Vagina (tissue), 2 donors: ENCODE measurements around the gene FAM131C.

Source experiments
- POLR2A ChIP-seq, 2 donors: fragments of 450-650 bp; IDR thresholded peaks; one replicate each; pipeline ENCODE4 v1.6.1; 2017; ENCODE audit warnings: antibody characterized with exemption in 2 of 2, mild to moderate bottlenecking in 2 of 2, moderate library complexity in 2 of 2
- TF ChIP-seq, protein P1 (sequence below), 3 experiments: fragments of 450-650 bp in 2 of 3; fragments of 200-600 bp in 1 of 3; sonication (generic) in 1 of 3; IDR thresholded peaks; one replicate each; pipeline ENCODE4 v1.5.1; 2017 to 2019; ENCODE audit warnings: antibody characterized with exemption in 3 of 3, mild to moderate bottlenecking in 2 of 3, moderate library complexity in 2 of 3

DNA sequence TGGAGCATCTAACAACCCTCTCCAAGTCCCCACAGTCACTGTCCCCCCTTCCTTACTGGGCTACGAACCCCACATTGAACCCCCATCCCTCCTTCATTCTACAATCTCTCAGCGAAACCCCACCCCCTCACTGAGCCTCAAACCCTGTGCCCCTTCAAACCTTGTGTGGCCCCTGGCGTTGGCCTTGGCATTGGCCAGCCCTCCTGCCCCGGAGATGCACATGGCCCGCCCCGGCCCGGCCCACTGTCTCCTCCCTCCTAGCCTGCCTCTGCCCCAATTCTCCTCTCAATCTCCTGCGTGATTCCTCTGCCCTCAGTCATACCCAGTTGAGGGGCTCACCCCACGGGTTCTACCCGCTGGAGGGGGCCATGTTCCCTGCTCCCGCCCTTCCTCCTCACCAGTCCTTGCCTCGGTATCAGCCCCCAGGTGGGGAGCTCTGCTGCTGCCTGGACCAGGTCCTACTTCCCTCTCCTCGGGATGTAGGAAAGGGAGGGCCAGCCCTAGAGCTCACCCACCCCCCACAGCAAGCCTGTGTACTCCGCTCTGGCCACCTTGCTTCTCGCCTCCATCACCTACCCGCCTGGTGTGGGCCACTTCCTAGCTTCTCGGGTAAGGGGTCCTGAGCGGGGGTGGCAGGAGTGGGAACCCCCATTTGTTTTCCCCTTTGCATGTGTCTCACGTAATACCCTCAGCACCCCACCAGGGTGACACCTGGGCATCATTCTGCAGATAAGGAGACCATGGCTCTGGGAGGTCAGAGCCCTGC lies 45.0 kb downstream of the FAM131C start:
- TF ChIP-seq, protein P1, sequence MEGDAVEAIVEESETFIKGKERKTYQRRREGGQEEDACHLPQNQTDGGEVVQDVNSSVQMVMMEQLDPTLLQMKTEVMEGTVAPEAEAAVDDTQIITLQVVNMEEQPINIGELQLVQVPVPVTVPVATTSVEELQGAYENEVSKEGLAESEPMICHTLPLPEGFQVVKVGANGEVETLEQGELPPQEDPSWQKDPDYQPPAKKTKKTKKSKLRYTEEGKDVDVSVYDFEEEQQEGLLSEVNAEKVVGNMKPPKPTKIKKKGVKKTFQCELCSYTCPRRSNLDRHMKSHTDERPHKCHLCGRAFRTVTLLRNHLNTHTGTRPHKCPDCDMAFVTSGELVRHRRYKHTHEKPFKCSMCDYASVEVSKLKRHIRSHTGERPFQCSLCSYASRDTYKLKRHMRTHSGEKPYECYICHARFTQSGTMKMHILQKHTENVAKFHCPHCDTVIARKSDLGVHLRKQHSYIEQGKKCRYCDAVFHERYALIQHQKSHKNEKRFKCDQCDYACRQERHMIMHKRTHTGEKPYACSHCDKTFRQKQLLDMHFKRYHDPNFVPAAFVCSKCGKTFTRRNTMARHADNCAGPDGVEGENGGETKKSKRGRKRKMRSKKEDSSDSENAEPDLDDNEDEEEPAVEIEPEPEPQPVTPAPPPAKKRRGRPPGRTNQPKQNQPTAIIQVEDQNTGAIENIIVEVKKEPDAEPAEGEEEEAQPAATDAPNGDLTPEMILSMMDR (IDR thresholded peaks at IDR 0.05), result no peak
- no peak for TF ChIP-seq POLR2A (IDR thresholded peaks at IDR 0.05)
